ENCODE results near the gene KRCC1.
"Not testable (repeated sequence)": the region's sequence is repeated elsewhere in the genome, so short reads cannot be mapped to it uniquely, and the experiment has no call there.

The KRCC1 gene

GRCh38 chr2:88000474-88000873, 55.1 kb downstream of the KRCC1 start:
- DNase-seq (ENCODE audit: low read depth in 2 of 2) = not testable (repeated sequence)

GRCh38 chr2:87996570-87996969, 59.0 kb downstream of the KRCC1 start:
- no peak for DNase-seq (ENCODE audit: low read depth in 2 of 2)

- DNase-seq (ENCODE audit: low read depth in 2 of 2) = no peak
Observed at GRCh38 chr2:87995756-87996155, 59.8 kb downstream of the KRCC1 start.

GRCh38 chr2:87994304-87994850, 61.2 kb downstream of the KRCC1 start:
- DNase-seq (ENCODE audit: low read depth in 2 of 2) = not testable (repeated sequence)

GRCh38 chr2:87992569-87992968, 63.0 kb downstream of the KRCC1 start:
- not testable (repeated sequence) for DNase-seq (ENCODE audit: low read depth in 2 of 2)

- not testable (repeated sequence) for DNase-seq (ENCODE audit: low read depth in 2 of 2)
Observed at GRCh38 chr2:87987473-87987872, 68.1 kb downstream of the KRCC1 start.

GRCh38 chr2:87985902-87986301, 69.7 kb downstream of the KRCC1 start:
- DNase-seq (ENCODE audit: low read depth in 2 of 2) = not testable (repeated sequence)

GRCh38 chr2:87981182-87981581, 74.4 kb downstream of the KRCC1 start:
- DNase-seq (ENCODE audit: low read depth in 2 of 2) = not testable (repeated sequence)

Data from stimulated activated CD8-positive, alpha-beta memory T cell treated with anti-CD3 and anti-CD28 coated beads, Interleukin-15, amount 100 ng/mL, for 4 hours (primary cell).